GM12865 (cell line): ENCODE results near the gene KDM3B.

Experiments
- DNase-seq: peaks from one replicate; pipeline ENCODE4 v3.0.0; 2010; ENCODE audit warnings: low read depth
- H3K4me3 ChIP-seq: 2 replicates; pipeline ENCODE4 v1.5.1; 2011; ENCODE audit warnings: mild to moderate bottlenecking, low read depth, low read length, control low read depth
- CTCF ChIP-seq: IDR thresholded peaks from 2 replicates; pipeline ENCODE4 v1.5.1; 2011; ENCODE audit warnings: low read length, control low read depth, low read depth, inconsistent platforms; ENCODE audit not compliant: insufficient read depth; ENCODE audit errors: missing control alignments

Gene KDM3B

GRCh38 chr5:138457531-138458275 lies 105.2 kb downstream of the KDM3B start:
- H3K4me3 ChIP-seq, result no peak overlapping the region
- TF ChIP-seq CTCF, result no peak
- no peak for DNase-seq

- TF ChIP-seq CTCF, result no peak
- no peak for DNase-seq
- H3K4me3 ChIP-seq, result no peak overlapping the region
Measured at GRCh38 chr5:138458384-138458783, 105.9 kb downstream of the KDM3B start.

GRCh38 chr5:138458856-138459255 lies 106.4 kb downstream of the KDM3B start:
- H3K4me3 ChIP-seq, result no peak overlapping the region
- DNase-seq, result no peak
- TF ChIP-seq CTCF, result no peak

GRCh38 chr5:138459311-138459933 lies 106.9 kb downstream of the KDM3B start:
- no peak for TF ChIP-seq CTCF
- H3K4me3 ChIP-seq, result no peak overlapping the region
- DNase-seq, result peak; percentile 66

GRCh38 chr5:138460032-138460693 lies 107.7 kb downstream of the KDM3B start:
- TF ChIP-seq CTCF, result no peak
- no peak for DNase-seq
- no peak overlapping the region for H3K4me3 ChIP-seq

- TF ChIP-seq CTCF, result no peak
- DNase-seq, result no peak
Measured at GRCh38 chr5:138461343-138462125, 109.0 kb downstream of the KDM3B start.

More at GRCh38 chr5:138461343-138462125, 109.0 kb downstream of the KDM3B start:
- no peak overlapping the region for H3K4me3 ChIP-seq
